ENCODE data around the gene NAPG. TPM values are rescaled to one million over a fixed set of nuclear protein-coding genes. Genes with fewer than 3 reads are reported as not detected.

Gene NAPG
- total RNA-seq, 1 experiment from 2014 or later: 28.0 TPM

- Histone ChIP-seq H4K20me1 (ENCODE audit: insufficient read depth) (no peaks in the 10 kb centered on the region), H3K4me1 (ENCODE audit: control insufficient read depth in 1 of 2, insufficient read depth in 2 of 2, low read length in 2 of 2) (no peaks in the 10 kb centered on the region), H3K27me3 (ENCODE audit: insufficient read depth, low read length) (no peaks in the 10 kb centered on the region), H3K4me2 (ENCODE audit: low read length) (no peak overlapping the region), H3K9ac (ENCODE audit: low read length) (no peak overlapping the region), H3K36me3 (ENCODE audit: control insufficient read depth in 1 of 2, insufficient read depth in 2 of 2, low read length in 2 of 2) (peaks cover 3 to 16% of the 10 kb centered on the region in 2 experiments; a peak in 3 of 4 replicates), H3K79me2 (ENCODE audit: insufficient read depth, low read length) (peaks cover 30% of the 10 kb centered on the region), H3K27ac (ENCODE audit: low read depth, low read length) (no peak overlapping the region), H2AFZ (ENCODE audit: low read depth, low read length, poor library complexity, severe bottlenecking) (no peak overlapping the region), H3K9me3 (ENCODE audit: control insufficient read depth in 1 of 2, insufficient read depth in 1 of 2, low read depth in 1 of 2, low read length in 2 of 2) (no peaks in the 10 kb centered on the region), H3K4me3 (replicated peaks in 1 of 2; ENCODE audit: low read depth in 1 of 2, low read length in 2 of 2) (no peak overlapping the region), H3K9me2 (ENCODE audit: insufficient read depth) (no peaks in the 10 kb centered on the region)
- TF ChIP-seq ELF1 (IDR thresholded peaks at IDR 0.05; ENCODE audit: borderline replicate concordance, low read depth) (no peak), POLR2AphosphoS5 (IDR thresholded peaks at IDR 0.05; ENCODE audit: low read depth, low read length) (no peak), REST (IDR thresholded peaks at IDR 0.05; ENCODE audit: low read depth) (no peak), MAX (IDR thresholded peaks at IDR 0.05) (no peak), RAD21 (IDR thresholded peaks at IDR 0.05; ENCODE audit: low read depth) (no peak), CEBPB (IDR thresholded peaks at IDR 0.05; ENCODE audit: low read depth) (no peak), EZH2phosphoT487 (IDR thresholded peaks at IDR 0.05; ENCODE audit: borderline replicate concordance) (no peak), JUND (IDR thresholded peaks at IDR 0.05) (no peak), SRF (IDR thresholded peaks at IDR 0.05; ENCODE audit: low read depth) (no peak), CBX3 (IDR thresholded peaks at IDR 0.05; ENCODE audit: low read depth) (no peak), ATF3 (IDR thresholded peaks at IDR 0.05) (no peak), SIN3A (IDR thresholded peaks at IDR 0.05; ENCODE audit: low read depth) (no peak), POLR2A (IDR thresholded peaks at IDR 0.05; ENCODE audit: borderline replicate concordance, extremely low read depth, insufficient read depth, insufficient read length) (no peak), EZH2 (IDR thresholded peaks at IDR 0.05) (no peak), FOSL1 (IDR thresholded peaks at IDR 0.05; ENCODE audit: low read depth) (no peak), EGR1 (IDR thresholded peaks at IDR 0.05; ENCODE audit: low read depth) (no peak), ZNF274 (IDR thresholded peaks at IDR 0.05; ENCODE audit: low read depth, low read length) (no peak), SP1 (IDR thresholded peaks at IDR 0.05; ENCODE audit: low read depth) (no peak), YY1 (IDR thresholded peaks at IDR 0.05; ENCODE audit: extremely low read depth, insufficient replicate concordance, low read depth, low read length) (no peak)
- no peak for ATAC-seq
- ChIA-PET RAD21 (ENCODE audit: low non-redundant PET in 1 of 2, low total read pairs in 2 of 2, uncharacterized antibody in 2 of 2, unreplicated experiment in 2 of 2) (no interaction called here), POLR2A (no interaction called here), CTCF (no interaction called here)
- no TSS peak for BruUV-seq (replicated peaks)
- DNase-seq (ENCODE audit: low read depth, low spot score): no peak
- intact Hi-C loops (cut with micrococcal nuclease): no loop called here
Observed at GRCh38 chr18:10536280-10536679, 10.5 kb downstream of the NAPG start.

Data from HCT116 (cell line).